GM21360 (cell line): ENCODE results near the gene EPHB6.

Source experiments
- ATAC-seq: cut with Tn5 transposase; IDR thresholded peaks from one replicate; pipeline ENCODE4 v1.9.1; 2021; ENCODE audit warnings: mild to moderate bottlenecking, moderate library complexity; ENCODE audit not compliant: unreplicated experiment

The EPHB6 gene

GRCh38 chr7:142863891-142864685, 9.2 kb downstream of the EPHB6 start:
- ATAC-seq = no peak

GRCh38 chr7:142864980-142865747, 10.3 kb downstream of the EPHB6 start:
- no peak for ATAC-seq

- no peak for ATAC-seq
Observed at GRCh38 chr7:142865766-142866165, 10.9 kb downstream of the EPHB6 start.

GRCh38 chr7:142866361-142867096, 11.7 kb downstream of the EPHB6 start:
- ATAC-seq = no peak

GRCh38 chr7:142867097-142867378, 12.2 kb downstream of the EPHB6 start:
- no peak for ATAC-seq

- ATAC-seq = no peak
Observed at GRCh38 chr7:142867398-142868187, 12.7 kb downstream of the EPHB6 start.

GRCh38 chr7:142868188-142868985, 13.5 kb downstream of the EPHB6 start:
- ATAC-seq = no peak

- no peak for ATAC-seq
Observed at GRCh38 chr7:142868986-142869415, 14.1 kb downstream of the EPHB6 start.

GRCh38 chr7:142869434-142869833, 14.6 kb downstream of the EPHB6 start:
- ATAC-seq = no peak

- ATAC-seq = no peak
Observed at GRCh38 chr7:142870147-142870559, 15.3 kb downstream of the EPHB6 start.

- ATAC-seq = no peak
Observed at GRCh38 chr7:142870566-142871259, 15.8 kb downstream of the EPHB6 start.

- ATAC-seq = no peak
Observed at GRCh38 chr7:142871260-142872105, 16.6 kb downstream of the EPHB6 start.

GRCh38 chr7:142872106-142872675, 17.3 kb downstream of the EPHB6 start:
- no peak for ATAC-seq

GRCh38 chr7:142873281-142873784, 18.5 kb downstream of the EPHB6 start:
- ATAC-seq = peak; percentile 88

- no peak for ATAC-seq
Observed at GRCh38 chr7:142873871-142874270, 19.0 kb downstream of the EPHB6 start.

- ATAC-seq = no peak
Observed at GRCh38 chr7:142874409-142874808, 19.5 kb downstream of the EPHB6 start.

- ATAC-seq = no peak
Observed at GRCh38 chr7:142874837-142875236, 20.0 kb downstream of the EPHB6 start.

GRCh38 chr7:142875456-142875855, 20.6 kb downstream of the EPHB6 start:
- no peak for ATAC-seq
